ENCODE data around the gene GRAMD4. TPM values are rescaled to one million over a fixed set of nuclear protein-coding genes. Genes with fewer than 3 reads are reported as not detected.

Gene GRAMD4
- polyA plus RNA-seq, 6 donors from 2014 or later: 4.0 to 12.5 (median 6.9) TPM

- Mint-ChIP-seq H3K9me3 (no peaks in the 10 kb centered on the region), H3K27me3 (peaks cover 0 to 4% (median 0%) of the 10 kb centered on the region in 3 donors), H3K36me3 (peaks cover 25 to 34% of the 10 kb centered on the region in 2 donors), H3K4me1 (peaks cover 19 to 27% (median 25%) of the 10 kb centered on the region in 3 donors), H3K4me3 (peak overlapping the region in 1 of 8 donors; percentile 65), H3K27ac (no peak overlapping the region)
- ATAC-seq (ENCODE audit: low read depth in 2 of 2): no peak
- DNase-seq: no peak
Observed at GRCh38 chr22:46688949-46689348, 68.8 kb downstream of the GRAMD4 start.

- Mint-ChIP-seq H3K36me3 (peaks cover 25 to 34% of the 10 kb centered on the region in 2 donors), H3K4me1 (peaks cover 8 to 17% (median 15%) of the 10 kb centered on the region in 3 donors), H3K27me3 (no peaks in the 10 kb centered on the region), H3K9me3 (no peaks in the 10 kb centered on the region), H3K4me3 (no peak overlapping the region), H3K27ac (no peak overlapping the region)
- DNase-seq (no peak), ATAC-seq (ENCODE audit: low read depth in 2 of 2) (no peak)
Observed at GRCh38 chr22:46690146-46690545, 70.0 kb downstream of the GRAMD4 start.

- Mint-ChIP-seq H3K27ac (peak overlapping the region in 1 of 6 donors; percentile 13), H3K27me3 (no peaks in the 10 kb centered on the region), H3K9me3 (no peaks in the 10 kb centered on the region), H3K4me1 (peaks cover 0 to 4% (median 2%) of the 10 kb centered on the region in 3 donors), H3K4me3 (no peak overlapping the region), H3K36me3 (peaks cover 25% of the 10 kb centered on the region in 2 donors)
- ATAC-seq (ENCODE audit: low read depth in 2 of 2) (no peak), DNase-seq (no peak)
Observed at GRCh38 chr22:46691571-46691970, 71.4 kb downstream of the GRAMD4 start.

GRCh38 chr22:46693634-46694415 is 73.6 kb downstream of the GRAMD4 start:
- ATAC-seq (ENCODE audit: low read depth in 2 of 2) (no peak), DNase-seq (no peak)
- no peaks in the 10 kb centered on the region for H3K9me3 Mint-ChIP-seq
- H3K27me3 Mint-ChIP-seq: no peaks in the 10 kb centered on the region
- H3K4me1 Mint-ChIP-seq: peaks cover 0 to 4% (median 0%) of the 10 kb centered on the region in 3 donors
- no peak overlapping the region for H3K4me3 Mint-ChIP-seq
- H3K27ac Mint-ChIP-seq: no peak overlapping the region
- peaks cover 20 to 21% of the 10 kb centered on the region in 2 donors for H3K36me3 Mint-ChIP-seq

GRCh38 chr22:46694416-46695170 is 74.4 kb downstream of the GRAMD4 start:
- Mint-ChIP-seq H3K9me3 (no peaks in the 10 kb centered on the region), H3K36me3 (peaks cover 20 to 23% of the 10 kb centered on the region in 2 donors), H3K4me1 (peaks cover 0 to 4% (median 0%) of the 10 kb centered on the region in 3 donors), H3K4me3 (peak overlapping the region in 1 of 8 donors; percentile 34), H3K27ac (no peak overlapping the region), H3K27me3 (no peaks in the 10 kb centered on the region)
- ATAC-seq (ENCODE audit: low read depth in 2 of 2): no peak
- no peak for DNase-seq

GRCh38 chr22:46695346-46696228 is 75.4 kb downstream of the GRAMD4 start:
- peaks cover 0 to 4% (median 0%) of the 10 kb centered on the region in 3 donors for H3K4me1 Mint-ChIP-seq
- no peaks in the 10 kb centered on the region for H3K27me3 Mint-ChIP-seq
- peak overlapping the region in 1 of 6 donors; percentile 56 for H3K27ac Mint-ChIP-seq
- H3K4me3 Mint-ChIP-seq: no peak overlapping the region
- ATAC-seq (ENCODE audit: low read depth in 2 of 2): no peak
- no peak for DNase-seq
- peaks cover 13 to 20% of the 10 kb centered on the region in 2 donors for H3K36me3 Mint-ChIP-seq
- no peaks in the 10 kb centered on the region for H3K9me3 Mint-ChIP-seq

GRCh38 chr22:46696229-46696518 is 76.0 kb downstream of the GRAMD4 start:
- no peak overlapping the region for H3K4me3 Mint-ChIP-seq
- H3K36me3 Mint-ChIP-seq: peaks cover 11 to 16% of the 10 kb centered on the region in 2 donors
- DNase-seq (no peak), ATAC-seq (ENCODE audit: low read depth in 2 of 2) (no peak)
- H3K4me1 Mint-ChIP-seq: peaks cover 0 to 4% (median 0%) of the 10 kb centered on the region in 3 donors
- no peak overlapping the region for H3K27ac Mint-ChIP-seq
- no peaks in the 10 kb centered on the region for H3K27me3 Mint-ChIP-seq
- H3K9me3 Mint-ChIP-seq: no peaks in the 10 kb centered on the region

GRCh38 chr22:46696614-46697013 is 76.4 kb downstream of the GRAMD4 start:
- peaks cover 11 to 15% of the 10 kb centered on the region in 2 donors for H3K36me3 Mint-ChIP-seq
- H3K4me3 Mint-ChIP-seq: no peak overlapping the region
- peaks cover 0 to 4% (median 0%) of the 10 kb centered on the region in 3 donors for H3K4me1 Mint-ChIP-seq
- DNase-seq: no peak
- H3K27ac Mint-ChIP-seq: no peak overlapping the region
- no peaks in the 10 kb centered on the region for H3K27me3 Mint-ChIP-seq
- no peak for ATAC-seq (ENCODE audit: low read depth in 2 of 2)
- no peaks in the 10 kb centered on the region for H3K9me3 Mint-ChIP-seq

- DNase-seq: no peak
- ATAC-seq (ENCODE audit: low read depth in 2 of 2): no peak
- H3K36me3 Mint-ChIP-seq: peaks cover 14 to 15% of the 10 kb centered on the region in 2 donors
Observed at GRCh38 chr22:46697811-46698515, 77.8 kb downstream of the GRAMD4 start.

GRCh38 chr22:46699091-46699490 is 78.9 kb downstream of the GRAMD4 start:
- Mint-ChIP-seq H3K4me1 (peaks cover 0 to 9% (median 6%) of the 10 kb centered on the region in 3 donors), H3K36me3 (peaks cover 15 to 17% of the 10 kb centered on the region in 2 donors), H3K27me3 (no peaks in the 10 kb centered on the region), H3K27ac (peak overlapping the region in 1 of 6 donors; percentile 49), H3K4me3 (no peak overlapping the region), H3K9me3 (no peaks in the 10 kb centered on the region)
- no peak for ATAC-seq (ENCODE audit: low read depth in 2 of 2)
- no peak for DNase-seq

More at GRCh38 chr22:46697811-46698515, 77.8 kb downstream of the GRAMD4 start:
- Mint-ChIP-seq H3K4me3 (peak overlapping the region in 1 of 8 donors; percentile 42), H3K4me1 (peaks cover 0 to 9% (median 0%) of the 10 kb centered on the region in 3 donors), H3K27ac (no peak overlapping the region), H3K27me3 (no peaks in the 10 kb centered on the region), H3K9me3 (no peaks in the 10 kb centered on the region)

GRCh38 chr22:46701262-46701661 is 81.1 kb downstream of the GRAMD4 start:
- Mint-ChIP-seq H3K9me3 (peaks cover 0 to 1% (median 0%) of the 10 kb centered on the region in 7 donors), H3K36me3 (peaks cover 25 to 30% of the 10 kb centered on the region in 2 donors), H3K4me3 (no peak overlapping the region), H3K4me1 (peaks cover 0 to 11% (median 5%) of the 10 kb centered on the region in 3 donors), H3K27me3 (no peaks in the 10 kb centered on the region), H3K27ac (peak overlapping the region in 1 of 6 donors; percentile 42)
- DNase-seq: no peak
- no peak for ATAC-seq (ENCODE audit: low read depth in 2 of 2)

- Mint-ChIP-seq H3K4me3 (no peak overlapping the region), H3K36me3 (peaks cover 34 to 48% of the 10 kb centered on the region in 2 donors), H3K27me3 (no peaks in the 10 kb centered on the region), H3K4me1 (peaks cover 0 to 11% (median 5%) of the 10 kb centered on the region in 3 donors), H3K27ac (peak overlapping the region in 3 of 6 donors; percentile 11 to 47 (median 47)), H3K9me3 (peaks cover 0 to 2% (median 0%) of the 10 kb centered on the region in 7 donors)
- no peak for ATAC-seq (ENCODE audit: low read depth in 2 of 2)
- DNase-seq: no peak
Observed at GRCh38 chr22:46703171-46703995, 83.2 kb downstream of the GRAMD4 start.
